WTC11 (cell line): ENCODE results near the gene CNTNAP2.

Experiments used
- OVOL2 ChIP-seq: fragments of 250-450 bp; sonication (Bioruptor Pico); IDR thresholded peaks from 2 replicates; pipeline ENCODE4 v1.9.0; 2021; ENCODE audit warnings: mild to moderate bottlenecking, borderline replicate concordance
- ZNF121 ChIP-seq: sonication (generic); formaldehyde crosslinking; IDR thresholded peaks from 2 replicates; pipeline ENCODE4 v1.8.0; 2023; ENCODE audit warnings: missing genetic modification reagents
- TF ChIP-seq, protein P1 (sequence below): sonication (generic); formaldehyde crosslinking; IDR thresholded peaks from 2 replicates; pipeline ENCODE4 v1.8.1; 2022; ENCODE audit warnings: low read depth, mild to moderate bottlenecking, moderate library complexity, missing genetic modification reagents, borderline replicate concordance
- TF ChIP-seq, protein P2 (sequence below): fragments of 200-600 bp; IDR thresholded peaks from 2 replicates; pipeline ENCODE4 v1.8.0; 2022; ENCODE audit warnings: antibody characterized with exemption
- TF ChIP-seq, protein P3 (sequence below): sonication (generic); formaldehyde crosslinking; IDR thresholded peaks from 2 replicates; pipeline ENCODE4 v1.8.1; 2023; ENCODE audit warnings: mild to moderate bottlenecking, missing genetic modification reagents, borderline replicate concordance
- TF ChIP-seq, protein P4 (sequence below): sonication (generic); formaldehyde crosslinking; IDR thresholded peaks from 2 replicates; pipeline ENCODE4 v1.8.1; 2022; ENCODE audit warnings: low read depth, missing genetic modification reagents, borderline replicate concordance
- TF ChIP-seq, protein P5 (sequence below): sonication (generic); formaldehyde crosslinking; IDR thresholded peaks from 2 replicates; pipeline ENCODE4 v1.8.1; 2023; ENCODE audit warnings: mild to moderate bottlenecking, missing genetic modification reagents
- TF ChIP-seq, protein P6 (sequence below): sonication (generic); formaldehyde crosslinking; IDR thresholded peaks from 2 replicates; pipeline ENCODE4 v1.8.0; 2022; ENCODE audit warnings: mild to moderate bottlenecking, missing genetic modification reagents
- TF ChIP-seq, protein P7 (sequence below): sonication (generic); formaldehyde crosslinking; IDR thresholded peaks from 2 replicates; pipeline ENCODE4 v1.8.1; 2022; ENCODE audit warnings: mild to moderate bottlenecking, missing genetic modification reagents, moderate library complexity, borderline replicate concordance
- TF ChIP-seq, protein P8 (sequence below): sonication (generic); formaldehyde crosslinking; IDR thresholded peaks from 2 replicates; pipeline ENCODE4 v1.8.0; 2022; ENCODE audit warnings: mild to moderate bottlenecking, missing genetic modification reagents
- TF ChIP-seq, protein P9 (sequence below): sonication (generic); formaldehyde crosslinking; IDR thresholded peaks from 2 replicates; pipeline ENCODE4 v1.8.0; 2022; ENCODE audit warnings: mild to moderate bottlenecking, missing genetic modification reagents

DNA sequence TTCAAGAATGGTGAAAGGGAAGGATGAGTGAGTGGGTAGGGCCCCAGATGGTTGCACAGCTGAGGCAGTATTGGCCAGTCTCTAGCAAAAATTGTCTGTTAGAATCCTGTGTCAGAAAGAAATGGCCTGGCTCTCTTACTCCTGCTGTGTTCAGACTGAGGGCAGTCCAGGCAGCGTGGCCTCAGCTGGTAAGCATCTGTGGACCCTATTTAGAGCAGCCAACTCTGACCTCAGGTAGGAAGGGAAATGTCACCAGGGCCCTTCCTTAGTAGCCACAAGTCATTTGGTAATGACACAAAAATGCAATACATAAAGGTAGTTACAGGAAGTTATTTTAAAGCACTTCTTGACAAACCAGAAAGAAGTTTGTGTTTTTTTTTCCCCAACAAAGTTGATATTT, 1194.7 kb downstream of the CNTNAP2 start:
- TF ChIP-seq, protein P1, sequence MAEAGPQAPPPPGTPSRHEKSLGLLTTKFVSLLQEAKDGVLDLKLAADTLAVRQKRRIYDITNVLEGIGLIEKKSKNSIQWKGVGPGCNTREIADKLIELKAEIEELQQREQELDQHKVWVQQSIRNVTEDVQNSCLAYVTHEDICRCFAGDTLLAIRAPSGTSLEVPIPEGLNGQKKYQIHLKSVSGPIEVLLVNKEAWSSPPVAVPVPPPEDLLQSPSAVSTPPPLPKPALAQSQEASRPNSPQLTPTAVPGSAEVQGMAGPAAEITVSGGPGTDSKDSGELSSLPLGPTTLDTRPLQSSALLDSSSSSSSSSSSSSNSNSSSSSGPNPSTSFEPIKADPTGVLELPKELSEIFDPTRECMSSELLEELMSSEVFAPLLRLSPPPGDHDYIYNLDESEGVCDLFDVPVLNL (CRISPR knock-in tag): no peak
- TF ChIP-seq, protein P2, sequence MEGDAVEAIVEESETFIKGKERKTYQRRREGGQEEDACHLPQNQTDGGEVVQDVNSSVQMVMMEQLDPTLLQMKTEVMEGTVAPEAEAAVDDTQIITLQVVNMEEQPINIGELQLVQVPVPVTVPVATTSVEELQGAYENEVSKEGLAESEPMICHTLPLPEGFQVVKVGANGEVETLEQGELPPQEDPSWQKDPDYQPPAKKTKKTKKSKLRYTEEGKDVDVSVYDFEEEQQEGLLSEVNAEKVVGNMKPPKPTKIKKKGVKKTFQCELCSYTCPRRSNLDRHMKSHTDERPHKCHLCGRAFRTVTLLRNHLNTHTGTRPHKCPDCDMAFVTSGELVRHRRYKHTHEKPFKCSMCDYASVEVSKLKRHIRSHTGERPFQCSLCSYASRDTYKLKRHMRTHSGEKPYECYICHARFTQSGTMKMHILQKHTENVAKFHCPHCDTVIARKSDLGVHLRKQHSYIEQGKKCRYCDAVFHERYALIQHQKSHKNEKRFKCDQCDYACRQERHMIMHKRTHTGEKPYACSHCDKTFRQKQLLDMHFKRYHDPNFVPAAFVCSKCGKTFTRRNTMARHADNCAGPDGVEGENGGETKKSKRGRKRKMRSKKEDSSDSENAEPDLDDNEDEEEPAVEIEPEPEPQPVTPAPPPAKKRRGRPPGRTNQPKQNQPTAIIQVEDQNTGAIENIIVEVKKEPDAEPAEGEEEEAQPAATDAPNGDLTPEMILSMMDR: no peak
- TF ChIP-seq, protein P3, sequence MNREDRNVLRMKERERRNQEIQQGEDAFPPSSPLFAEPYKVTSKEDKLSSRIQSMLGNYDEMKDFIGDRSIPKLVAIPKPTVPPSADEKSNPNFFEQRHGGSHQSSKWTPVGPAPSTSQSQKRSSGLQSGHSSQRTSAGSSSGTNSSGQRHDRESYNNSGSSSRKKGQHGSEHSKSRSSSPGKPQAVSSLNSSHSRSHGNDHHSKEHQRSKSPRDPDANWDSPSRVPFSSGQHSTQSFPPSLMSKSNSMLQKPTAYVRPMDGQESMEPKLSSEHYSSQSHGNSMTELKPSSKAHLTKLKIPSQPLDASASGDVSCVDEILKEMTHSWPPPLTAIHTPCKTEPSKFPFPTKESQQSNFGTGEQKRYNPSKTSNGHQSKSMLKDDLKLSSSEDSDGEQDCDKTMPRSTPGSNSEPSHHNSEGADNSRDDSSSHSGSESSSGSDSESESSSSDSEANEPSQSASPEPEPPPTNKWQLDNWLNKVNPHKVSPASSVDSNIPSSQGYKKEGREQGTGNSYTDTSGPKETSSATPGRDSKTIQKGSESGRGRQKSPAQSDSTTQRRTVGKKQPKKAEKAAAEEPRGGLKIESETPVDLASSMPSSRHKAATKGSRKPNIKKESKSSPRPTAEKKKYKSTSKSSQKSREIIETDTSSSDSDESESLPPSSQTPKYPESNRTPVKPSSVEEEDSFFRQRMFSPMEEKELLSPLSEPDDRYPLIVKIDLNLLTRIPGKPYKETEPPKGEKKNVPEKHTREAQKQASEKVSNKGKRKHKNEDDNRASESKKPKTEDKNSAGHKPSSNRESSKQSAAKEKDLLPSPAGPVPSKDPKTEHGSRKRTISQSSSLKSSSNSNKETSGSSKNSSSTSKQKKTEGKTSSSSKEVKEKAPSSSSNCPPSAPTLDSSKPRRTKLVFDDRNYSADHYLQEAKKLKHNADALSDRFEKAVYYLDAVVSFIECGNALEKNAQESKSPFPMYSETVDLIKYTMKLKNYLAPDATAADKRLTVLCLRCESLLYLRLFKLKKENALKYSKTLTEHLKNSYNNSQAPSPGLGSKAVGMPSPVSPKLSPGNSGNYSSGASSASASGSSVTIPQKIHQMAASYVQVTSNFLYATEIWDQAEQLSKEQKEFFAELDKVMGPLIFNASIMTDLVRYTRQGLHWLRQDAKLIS: no peak
- TF ChIP-seq OVOL2 (CRISPR knock-in tag) (no peak), ZNF121 (CRISPR knock-in tag) (no peak)
- TF ChIP-seq, protein P4, sequence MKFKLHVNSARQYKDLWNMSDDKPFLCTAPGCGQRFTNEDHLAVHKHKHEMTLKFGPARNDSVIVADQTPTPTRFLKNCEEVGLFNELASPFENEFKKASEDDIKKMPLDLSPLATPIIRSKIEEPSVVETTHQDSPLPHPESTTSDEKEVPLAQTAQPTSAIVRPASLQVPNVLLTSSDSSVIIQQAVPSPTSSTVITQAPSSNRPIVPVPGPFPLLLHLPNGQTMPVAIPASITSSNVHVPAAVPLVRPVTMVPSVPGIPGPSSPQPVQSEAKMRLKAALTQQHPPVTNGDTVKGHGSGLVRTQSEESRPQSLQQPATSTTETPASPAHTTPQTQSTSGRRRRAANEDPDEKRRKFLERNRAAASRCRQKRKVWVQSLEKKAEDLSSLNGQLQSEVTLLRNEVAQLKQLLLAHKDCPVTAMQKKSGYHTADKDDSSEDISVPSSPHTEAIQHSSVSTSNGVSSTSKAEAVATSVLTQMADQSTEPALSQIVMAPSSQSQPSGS: no peak
- TF ChIP-seq, protein P5, sequence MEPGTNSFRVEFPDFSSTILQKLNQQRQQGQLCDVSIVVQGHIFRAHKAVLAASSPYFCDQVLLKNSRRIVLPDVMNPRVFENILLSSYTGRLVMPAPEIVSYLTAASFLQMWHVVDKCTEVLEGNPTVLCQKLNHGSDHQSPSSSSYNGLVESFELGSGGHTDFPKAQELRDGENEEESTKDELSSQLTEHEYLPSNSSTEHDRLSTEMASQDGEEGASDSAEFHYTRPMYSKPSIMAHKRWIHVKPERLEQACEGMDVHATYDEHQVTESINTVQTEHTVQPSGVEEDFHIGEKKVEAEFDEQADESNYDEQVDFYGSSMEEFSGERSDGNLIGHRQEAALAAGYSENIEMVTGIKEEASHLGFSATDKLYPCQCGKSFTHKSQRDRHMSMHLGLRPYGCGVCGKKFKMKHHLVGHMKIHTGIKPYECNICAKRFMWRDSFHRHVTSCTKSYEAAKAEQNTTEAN (CRISPR knock-in tag): no peak
- TF ChIP-seq, protein P6, sequence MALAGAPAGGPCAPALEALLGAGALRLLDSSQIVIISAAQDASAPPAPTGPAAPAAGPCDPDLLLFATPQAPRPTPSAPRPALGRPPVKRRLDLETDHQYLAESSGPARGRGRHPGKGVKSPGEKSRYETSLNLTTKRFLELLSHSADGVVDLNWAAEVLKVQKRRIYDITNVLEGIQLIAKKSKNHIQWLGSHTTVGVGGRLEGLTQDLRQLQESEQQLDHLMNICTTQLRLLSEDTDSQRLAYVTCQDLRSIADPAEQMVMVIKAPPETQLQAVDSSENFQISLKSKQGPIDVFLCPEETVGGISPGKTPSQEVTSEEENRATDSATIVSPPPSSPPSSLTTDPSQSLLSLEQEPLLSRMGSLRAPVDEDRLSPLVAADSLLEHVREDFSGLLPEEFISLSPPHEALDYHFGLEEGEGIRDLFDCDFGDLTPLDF (CRISPR knock-in tag): no peak
- TF ChIP-seq, protein P7, sequence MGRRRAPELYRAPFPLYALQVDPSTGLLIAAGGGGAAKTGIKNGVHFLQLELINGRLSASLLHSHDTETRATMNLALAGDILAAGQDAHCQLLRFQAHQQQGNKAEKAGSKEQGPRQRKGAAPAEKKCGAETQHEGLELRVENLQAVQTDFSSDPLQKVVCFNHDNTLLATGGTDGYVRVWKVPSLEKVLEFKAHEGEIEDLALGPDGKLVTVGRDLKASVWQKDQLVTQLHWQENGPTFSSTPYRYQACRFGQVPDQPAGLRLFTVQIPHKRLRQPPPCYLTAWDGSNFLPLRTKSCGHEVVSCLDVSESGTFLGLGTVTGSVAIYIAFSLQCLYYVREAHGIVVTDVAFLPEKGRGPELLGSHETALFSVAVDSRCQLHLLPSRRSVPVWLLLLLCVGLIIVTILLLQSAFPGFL (CRISPR knock-in tag): no peak
- TF ChIP-seq, protein P8, sequence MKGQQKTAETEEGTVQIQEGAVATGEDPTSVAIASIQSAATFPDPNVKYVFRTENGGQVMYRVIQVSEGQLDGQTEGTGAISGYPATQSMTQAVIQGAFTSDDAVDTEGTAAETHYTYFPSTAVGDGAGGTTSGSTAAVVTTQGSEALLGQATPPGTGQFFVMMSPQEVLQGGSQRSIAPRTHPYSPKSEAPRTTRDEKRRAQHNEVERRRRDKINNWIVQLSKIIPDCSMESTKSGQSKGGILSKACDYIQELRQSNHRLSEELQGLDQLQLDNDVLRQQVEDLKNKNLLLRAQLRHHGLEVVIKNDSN (CRISPR knock-in tag): no peak
- TF ChIP-seq, protein P9, sequence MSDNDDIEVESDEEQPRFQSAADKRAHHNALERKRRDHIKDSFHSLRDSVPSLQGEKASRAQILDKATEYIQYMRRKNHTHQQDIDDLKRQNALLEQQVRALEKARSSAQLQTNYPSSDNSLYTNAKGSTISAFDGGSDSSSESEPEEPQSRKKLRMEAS (CRISPR knock-in tag): no peak
